Thoracic aorta (tissue), 2 donors: ENCODE results near the gene SEZ6L. TPM values are rescaled to one million over a fixed set of nuclear protein-coding genes. Genes with fewer than 3 reads are reported as not detected.

Source experiments
- ATAC-seq: fragments of 150-250 bp; one replicate; pipeline ENCODE4 v1.8.0; 2017; ENCODE audit warnings: low read depth; ENCODE audit not compliant: insufficient number of reproducible peaks, low FRiP score
- DNase-seq: peaks from one replicate; pipeline ENCODE4 v3.0.0-alpha.2; 2020; ENCODE audit warnings: low spot score
- H3K27ac ChIP-seq, 2 donors: fragments of 200-600 bp; sonication (generic); 1 replicate in 1 of 2; 2 replicates in 1 of 2; pipeline ENCODE4 v1.5.1; 2016; ENCODE audit warnings: mild to moderate bottlenecking in 2 of 2, moderate library complexity in 2 of 2
- H3K27me3 ChIP-seq: fragments of 200-600 bp; sonication (generic); replicated peaks from 2 replicates; pipeline ENCODE4 v1.6.0; 2016; ENCODE audit warnings: mild to moderate bottlenecking; ENCODE audit not compliant: insufficient read depth
- H3K36me3 ChIP-seq: fragments of 200-600 bp; sonication (generic); one replicate; pipeline ENCODE4 v1.5.1; 2016
- H3K4me1 ChIP-seq, 2 donors: fragments of 200-600 bp; sonication (generic); 1 replicate in 1 of 2; 2 replicates in 1 of 2; pipeline versions ENCODE4 v1.5.1 to v1.6.0; 2016; ENCODE audit warnings: low read depth in 2 of 2, mild to moderate bottlenecking in 1 of 2; ENCODE audit not compliant: control insufficient read depth in 1 of 2
- H3K4me3 ChIP-seq: fragments of 200-600 bp; sonication (generic); 2 replicates; pipeline ENCODE4 v1.5.1; 2016; ENCODE audit warnings: mild to moderate bottlenecking
- H3K9me3 ChIP-seq: fragments of 200-600 bp; sonication (generic); 2 replicates; pipeline ENCODE4 v1.5.1; 2016
- total RNA-seq, 2 donors: library from RNA; depleted of rRNA; stranded (reverse); fragments of >200 nt; gene quantifications; one replicate each; pipeline versions ENCODE4 v1.1.0 to v1.2.3, GENCODE V29; 2016
- TF ChIP-seq, protein P1 (sequence below): fragments of 200-600 bp; sonication (generic); IDR thresholded peaks from one replicate; pipeline ENCODE4 v1.5.1; 2019; ENCODE audit warnings: antibody characterized with exemption

Gene SEZ6L
- total RNA-seq, 2 donors from 2014 or later, result 0.21 TPM; not detected in 1

DNA sequence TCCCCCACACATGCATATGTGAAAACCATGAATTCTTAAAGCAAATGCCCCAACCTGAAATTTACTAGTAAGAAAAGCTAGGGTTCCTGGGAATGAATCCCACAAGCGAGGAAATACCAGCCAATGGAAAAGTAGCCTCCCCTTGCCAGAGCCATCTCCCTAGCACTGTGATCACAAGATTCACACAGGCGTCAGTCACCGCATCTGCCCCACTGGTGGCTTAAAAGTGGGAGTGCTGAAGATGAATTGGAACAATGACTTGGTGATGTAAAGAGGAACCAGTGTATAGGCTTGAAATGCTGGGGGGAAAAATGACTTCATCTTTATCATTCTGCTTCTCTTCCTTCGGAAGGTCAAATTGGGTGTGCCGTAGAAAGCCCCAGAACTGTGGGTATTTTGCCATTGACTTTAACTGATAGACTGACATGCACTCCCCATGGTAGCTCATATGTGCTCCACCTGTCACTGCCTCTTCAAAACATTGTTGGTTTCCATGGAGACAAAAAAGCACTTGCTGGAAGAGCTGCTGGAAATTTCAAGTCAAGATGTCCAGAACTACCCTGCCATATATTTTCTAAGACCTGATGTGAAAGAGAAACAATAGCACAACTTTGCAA, 240.6 kb downstream of the SEZ6L start:
- Histone ChIP-seq H3K4me3 (no peak overlapping the region), H3K27me3 (no peaks in the 10 kb centered on the region), H3K36me3 (no peaks in the 10 kb centered on the region), H3K9me3 (no peaks in the 10 kb centered on the region), H3K27ac (no peak overlapping the region), H3K4me1 (no peaks in the 10 kb centered on the region)
- ATAC-seq (no peak), DNase-seq (no peak)
- TF ChIP-seq, protein P1, sequence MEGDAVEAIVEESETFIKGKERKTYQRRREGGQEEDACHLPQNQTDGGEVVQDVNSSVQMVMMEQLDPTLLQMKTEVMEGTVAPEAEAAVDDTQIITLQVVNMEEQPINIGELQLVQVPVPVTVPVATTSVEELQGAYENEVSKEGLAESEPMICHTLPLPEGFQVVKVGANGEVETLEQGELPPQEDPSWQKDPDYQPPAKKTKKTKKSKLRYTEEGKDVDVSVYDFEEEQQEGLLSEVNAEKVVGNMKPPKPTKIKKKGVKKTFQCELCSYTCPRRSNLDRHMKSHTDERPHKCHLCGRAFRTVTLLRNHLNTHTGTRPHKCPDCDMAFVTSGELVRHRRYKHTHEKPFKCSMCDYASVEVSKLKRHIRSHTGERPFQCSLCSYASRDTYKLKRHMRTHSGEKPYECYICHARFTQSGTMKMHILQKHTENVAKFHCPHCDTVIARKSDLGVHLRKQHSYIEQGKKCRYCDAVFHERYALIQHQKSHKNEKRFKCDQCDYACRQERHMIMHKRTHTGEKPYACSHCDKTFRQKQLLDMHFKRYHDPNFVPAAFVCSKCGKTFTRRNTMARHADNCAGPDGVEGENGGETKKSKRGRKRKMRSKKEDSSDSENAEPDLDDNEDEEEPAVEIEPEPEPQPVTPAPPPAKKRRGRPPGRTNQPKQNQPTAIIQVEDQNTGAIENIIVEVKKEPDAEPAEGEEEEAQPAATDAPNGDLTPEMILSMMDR, result no peak

DNA sequence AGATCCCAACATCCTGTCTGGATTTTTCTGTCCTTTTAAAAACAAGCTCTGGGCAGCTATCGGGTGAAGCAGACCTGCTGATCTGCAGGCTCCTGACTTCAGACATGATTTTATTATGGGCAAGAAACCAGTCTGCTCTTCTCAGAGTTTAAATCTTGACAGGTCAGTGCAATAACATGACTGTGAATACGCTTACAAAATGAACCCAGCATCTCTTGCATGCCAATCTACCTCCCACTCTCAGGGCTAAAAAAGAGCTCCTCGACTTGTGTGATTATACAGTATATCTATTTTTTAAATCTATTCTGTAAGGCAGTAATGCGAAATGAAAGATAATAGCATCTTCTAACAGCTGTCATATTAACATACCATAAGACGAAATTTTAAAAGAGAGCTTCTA, 241.1 kb downstream of the SEZ6L start:
- Histone ChIP-seq H3K36me3 (no peaks in the 10 kb centered on the region), H3K4me3 (no peak overlapping the region), H3K27me3 (no peaks in the 10 kb centered on the region), H3K4me1 (no peaks in the 10 kb centered on the region), H3K27ac (no peak overlapping the region), H3K9me3 (no peaks in the 10 kb centered on the region)
- DNase-seq, result no peak
- TF ChIP-seq, protein P1, result no peak
- no peak for ATAC-seq

DNA sequence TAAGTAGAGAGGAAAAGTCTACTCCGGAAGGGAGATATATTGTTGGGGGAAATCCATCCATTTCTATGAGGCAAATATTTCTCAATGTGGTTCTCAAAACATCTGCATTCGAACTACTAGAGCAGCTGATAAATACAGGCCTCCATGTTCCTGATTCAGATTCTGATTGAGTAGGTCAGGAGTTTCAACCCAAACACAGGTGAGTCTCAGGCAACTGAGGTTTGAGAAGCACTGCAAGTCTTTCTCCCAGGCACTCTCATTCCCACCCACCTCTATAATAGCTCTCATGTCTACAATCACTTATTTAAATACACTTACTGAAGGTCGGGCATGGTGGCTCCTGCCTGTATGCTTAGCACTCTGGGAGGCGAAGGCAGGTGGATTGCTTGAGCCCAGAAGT, 245.1 kb downstream of the SEZ6L start:
- no peaks in the 10 kb centered on the region for H3K36me3 ChIP-seq
- no peak overlapping the region for H3K27ac ChIP-seq
- H3K9me3 ChIP-seq, result no peaks in the 10 kb centered on the region
- DNase-seq, result no peak
- no peaks in the 10 kb centered on the region for H3K4me1 ChIP-seq
- no peaks in the 10 kb centered on the region for H3K27me3 ChIP-seq
- no peak for ATAC-seq
- no peak overlapping the region for H3K4me3 ChIP-seq
- TF ChIP-seq, protein P1, result no peak

DNA sequence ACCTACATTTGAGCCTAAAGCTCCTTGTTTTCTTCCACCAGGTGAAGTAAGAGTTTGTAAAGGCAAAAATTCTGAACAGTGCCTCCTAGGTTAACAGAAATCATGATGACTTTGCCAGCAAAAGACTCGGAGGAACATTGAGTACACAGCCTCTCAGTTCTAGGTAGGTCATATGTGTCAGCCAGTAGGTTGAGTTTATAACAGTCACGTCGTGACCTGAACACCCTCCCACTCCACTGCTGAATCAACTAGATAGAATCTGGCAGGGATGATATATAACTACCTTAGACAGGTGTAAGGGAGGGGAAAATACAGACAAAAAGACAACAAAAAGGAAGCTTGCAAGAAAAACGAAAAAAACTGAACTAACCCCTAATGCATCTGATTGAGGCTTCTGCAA, 247.0 kb downstream of the SEZ6L start:
- ATAC-seq, result no peak
- Histone ChIP-seq H3K9me3 (no peaks in the 10 kb centered on the region), H3K27me3 (no peaks in the 10 kb centered on the region), H3K36me3 (no peaks in the 10 kb centered on the region), H3K4me1 (no peaks in the 10 kb centered on the region), H3K27ac (no peak overlapping the region), H3K4me3 (no peak overlapping the region)
- DNase-seq, result no peak
- TF ChIP-seq, protein P1, result no peak

DNA sequence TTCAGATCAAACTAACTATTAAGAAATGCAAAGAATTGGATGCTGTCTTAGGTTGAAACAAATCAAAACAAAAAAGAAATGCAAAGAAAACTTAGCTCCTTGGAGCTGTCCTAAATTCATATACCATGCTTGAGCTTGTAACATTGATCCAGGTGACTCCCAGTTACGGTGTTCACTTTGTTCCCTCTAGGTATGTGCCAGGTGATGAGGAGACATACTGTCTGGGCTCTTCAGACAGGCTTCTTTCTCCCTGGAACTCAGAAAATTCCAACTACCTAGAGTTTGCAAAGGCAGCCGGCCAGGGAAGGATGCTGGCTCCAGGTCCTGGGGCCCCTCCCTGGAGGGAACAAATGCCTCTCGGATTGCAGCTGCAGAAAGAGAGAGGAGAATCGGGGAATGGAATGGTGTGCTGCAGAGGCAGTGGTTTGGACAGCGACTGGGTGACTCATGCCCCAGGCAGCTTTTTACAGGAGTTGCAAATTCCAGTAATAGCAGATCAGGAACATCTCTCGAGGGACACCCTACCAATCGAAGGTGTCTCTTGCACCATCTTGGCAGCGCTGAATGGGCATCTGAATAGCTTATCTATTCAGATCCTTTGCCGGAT, 247.5 kb downstream of the SEZ6L start:
- no peak overlapping the region for H3K27ac ChIP-seq
- no peaks in the 10 kb centered on the region for H3K27me3 ChIP-seq
- no peaks in the 10 kb centered on the region for H3K4me1 ChIP-seq
- ATAC-seq, result no peak
- H3K9me3 ChIP-seq, result no peaks in the 10 kb centered on the region
- TF ChIP-seq, protein P1, result no peak
- H3K4me3 ChIP-seq, result no peak overlapping the region
- no peaks in the 10 kb centered on the region for H3K36me3 ChIP-seq
- DNase-seq, result no peak
